Upper lobe of right lung (tissue), 1 donor: ENCODE measurements around the gene GOLGA2. TPM values are rescaled to one million over a fixed set of nuclear protein-coding genes. Genes with fewer than 3 reads are reported as not detected.

Source experiments
- microRNA-seq: library from miRNA; unstranded; fragments of <30 nt; microRNA quantifications from one replicate; pipeline ENCODE4 v1.2.0, GENCODE V29; 2020; ENCODE audit warnings: borderline microRNAs expressed
- total RNA-seq: library from RNA; stranded (reverse); fragmentation: NEBNext Ultra II Directional; extraction: Animal tissue kit (Norgen Biotek cat#: 25700); gene quantifications from one replicate; pipeline ENCODE4 v1.2.1, GENCODE V29; 2021
- donor health status: DM: no; HTN: yes; CAD: no; lungs with severe emphysema.

GOLGA2 gene
- total RNA-seq, 1 donor from 2014 or later: 88.7 TPM

Small RNA genes lying within 50 kb of the gene (microRNA-seq; reads per million reads assigned to microRNA genes)
- gene MIR199B (915 reads per million, percentile 85 among the genes with 10 or more reads in this experiment), gene MIR3154 (0.83 reads per million)

Other genes with a start within 250 kb of the GOLGA2 start
- 11.8 TPM for gene NAIF1, start 208.7 kb downstream of the GOLGA2 start, total RNA-seq
- 34.7 TPM for gene SLC25A25, start 207.8 kb downstream of the GOLGA2 start, total RNA-seq
- 35.1 TPM for gene PTGES2, start 148.3 kb downstream of the GOLGA2 start, total RNA-seq
- 14.3 TPM for gene LCN2, start 126.6 kb downstream of the GOLGA2 start, total RNA-seq
- gene BBLN, start 115.7 kb downstream of the GOLGA2 start, total RNA-seq: 39.0 TPM
- 107 TPM for gene CIZ1, start 84.4 kb downstream of the GOLGA2 start, total RNA-seq
- gene DNM1, start 72.6 kb downstream of the GOLGA2 start, total RNA-seq: 5.2 TPM
- gene SWI5, start 269 bp upstream of the GOLGA2 start, total RNA-seq: 18.9 TPM
- 19.1 TPM for gene TRUB2, start 46.4 kb upstream of the GOLGA2 start, total RNA-seq
- 31.0 TPM for gene COQ4, start 46.8 kb upstream of the GOLGA2 start, total RNA-seq
- 21.4 TPM for gene SLC27A4, start 64.5 kb upstream of the GOLGA2 start, total RNA-seq
- gene URM1, start 95.4 kb upstream of the GOLGA2 start, total RNA-seq: 56.5 TPM
- 14.0 TPM for gene CERCAM, start 144.8 kb upstream of the GOLGA2 start, total RNA-seq
- gene ODF2, start 180.0 kb upstream of the GOLGA2 start, total RNA-seq: 17.3 TPM
- gene GLE1, start 228.7 kb upstream of the GOLGA2 start, total RNA-seq: 21.8 TPM